Spleen (tissue), 11 donors: ENCODE data around the gene KRT13. TPM values are rescaled to one million over a fixed set of nuclear protein-coding genes. Genes with fewer than 3 reads are reported as not detected.

ENCODE experiments used
- DNase-seq: peaks from one replicate; pipeline ENCODE4 v3.0.0-alpha.2; 2020
- H3K27ac ChIP-seq, 8 donors: fragments of 200-600 bp; sonication (generic) in 7 of 8; 1 replicate in 4 of 8; 2 replicates in 4 of 8; pipeline versions ENCODE4 v1.5.0 to v1.8.0; 2016 to 2021; ENCODE audit warnings: inconsistent platforms in 4 of 8, mild to moderate bottlenecking in 4 of 8, moderate library complexity in 1 of 8
- H3K27me3 ChIP-seq, 7 donors: fragments of 200-600 bp; sonication (generic) in 6 of 7; replicated peaks in 1 of 7; 1 replicate in 4 of 7; 2 replicates in 3 of 7; pipeline versions ENCODE4 v1.5.0 to v1.8.0; 2016 to 2021; ENCODE audit warnings: inconsistent platforms in 3 of 7, mild to moderate bottlenecking in 1 of 7
- H3K36me3 ChIP-seq, 6 donors: fragments of 200-600 bp; sonication (generic) in 5 of 6; 1 replicate in 4 of 6; 2 replicates in 2 of 6; pipeline versions ENCODE4 v1.5.0 to v1.8.0; 2016 to 2021; ENCODE audit warnings: inconsistent platforms in 2 of 6
- H3K4me1 ChIP-seq, 6 donors: fragments of 200-600 bp; sonication (generic) in 5 of 6; 1 replicate in 3 of 6; 2 replicates in 3 of 6; pipeline versions ENCODE4 v1.5.0 to v1.8.0; 2016 to 2021; ENCODE audit warnings: inconsistent platforms in 3 of 6
- H3K4me3 ChIP-seq, 8 donors: fragments of 200-600 bp; sonication (generic) in 7 of 8; 1 replicate in 4 of 8; 2 replicates in 4 of 8; pipeline versions ENCODE4 v1.5.0 to v1.8.0; 2016 to 2021; ENCODE audit warnings: inconsistent platforms in 4 of 8, mild to moderate bottlenecking in 4 of 8, moderate library complexity in 2 of 8
- H3K9me3 ChIP-seq, 8 donors: fragments of 200-600 bp; sonication (generic) in 7 of 8; 1 replicate in 4 of 8; 2 replicates in 4 of 8; pipeline versions ENCODE4 v1.5.0 to v1.8.0; 2016 to 2021; ENCODE audit warnings: inconsistent platforms in 4 of 8
- CTCF ChIP-seq, 11 experiments: fragments of 200-600 bp in 7 of 11; fragments of 450-650 bp in 4 of 11; sonication (generic) in 4 of 11; IDR thresholded peaks in 8 of 11; conservative IDR thresholded peaks in 3 of 11; 1 replicate in 7 of 11; 2 replicates in 4 of 11; pipeline versions ENCODE4 v1.4.0 to v1.8.0; 2016 to 2021; ENCODE audit warnings: antibody characterized with exemption in 11 of 11, inconsistent platforms in 4 of 11, mild to moderate bottlenecking in 1 of 11
- POLR2A ChIP-seq, 3 donors: fragments of 450-650 bp; IDR thresholded peaks; one replicate each; pipeline ENCODE4 v1.5.1; 2017; ENCODE audit warnings: antibody characterized with exemption in 3 of 3, mild to moderate bottlenecking in 1 of 3
- POLR2AphosphoS5 ChIP-seq, 3 donors: sonication (generic); formaldehyde crosslinking; IDR thresholded peaks; one replicate each; pipeline ENCODE4 v1.5.1; 2017; ENCODE audit warnings: antibody characterized with exemption in 3 of 3
- WGBS, 5 donors: extraction: QIAGEN DNeasy Blood & Tissue Kit in 3 of 5; methylation state at CpG; one replicate each; pipeline versions ENCODE4 v1.1.5 to v1.1.7; 2013 to 2018; 5-methylcytosine and 5-hydroxymethylcytosine counted together
- intact Hi-C: fragments of 100-400 bp; cut with DNase I; formaldehyde crosslinking; loops from one replicate; pipeline ENCODE4 v1.15.0; 2023; ENCODE audit warnings: low total_unique reads
- polyA plus RNA-seq, 3 donors: library from polyadenylated mRNA; stranded (reverse); fragments of 200-250 nt; gene quantifications; one replicate each; pipeline ENCODE4 v1.2.1, GENCODE V29; 2013
- total RNA-seq, 7 donors: library from RNA; depleted of rRNA in 3 of 7; stranded (reverse); fragments of >200 nt in 3 of 7; fragmentation: NEBNext Ultra II Directional in 4 of 7; extraction: Animal tissue kit (Norgen Biotek cat#: 25700) in 4 of 7; gene quantifications; one replicate each; pipeline versions ENCODE4 v1.1.0 to v1.2.1, GENCODE V29; 2016 to 2021
- donor health status: healthy with polysubstance abuse.
- donor health status: DM: no; HTN: no; CAD: no; lungs with moderate emphysema.
- donor health status: DM: no; HTN: no; CAD: no.
- donor health status: Bipolar disorder and iron deficiency.
- donor health status: healthy.
- donor health status: DM: no; HTN: no; CAD: no.
- donor health status: DM: yes; HTN: yes; CAD: no.

Gene KRT13
- total and polyA plus RNA-seq, 10 donors, result 1.6 to 26.4 (median 3.8) TPM; not detected in 7

- H3K27me3 ChIP-seq, result peaks cover 0 to 59% (median 0%) of the 10 kb centered on the region in 7 donors
- 60 to 74% (median 65%) methylated on average over 8 to 11 of the region's 11 CpGs for WGBS, 5 donors
- TF ChIP-seq POLR2A (IDR thresholded peaks at IDR 0.05) (no peak), CTCF (IDR thresholded peaks at IDR 0.05 in 8 of 11, conservative IDR thresholded peaks at IDR 0.05 in 3 of 11) (no peak), POLR2AphosphoS5 (IDR thresholded peaks at IDR 0.05) (no peak)
- no peaks in the 10 kb centered on the region for H3K9me3 ChIP-seq
- intact Hi-C loops, result no loop called here
- no peaks in the 10 kb centered on the region for H3K36me3 ChIP-seq
- H3K4me3 ChIP-seq, result no peak overlapping the region
- no peak overlapping the region for H3K27ac ChIP-seq
- DNase-seq, result no peak
- peaks cover 0 to 7% (median 0%) of the 10 kb centered on the region in 6 donors for H3K4me1 ChIP-seq
These were observed 14.3 kb upstream of the KRT13 start for GRCh38 chr17:41519501-41520224.

GRCh38 chr17:41518789-41519449 is 13.5 kb upstream of the KRT13 start, which contains the start of gene KRT15:
Gene KRT15 (minus strand): TSS chr17:41518890. CDS start chr17:41518827, 63 bp downstream.
- WGBS, 5 donors, result 70 to 82% (median 79%) methylated on average over 8 of the region's 8 CpGs
- H3K36me3 ChIP-seq, result no peaks in the 10 kb centered on the region
- peaks cover 0 to 57% (median 0%) of the 10 kb centered on the region in 7 donors for H3K27me3 ChIP-seq
- no peak within 1 kb of the TSS for H3K4me3 ChIP-seq
- H3K9me3 ChIP-seq, result no peaks in the 10 kb centered on the region
- DNase-seq, result no peak
- no peak within 1 kb of the TSS for H3K27ac ChIP-seq
- peaks cover 0 to 7% (median 0%) of the 10 kb centered on the region in 6 donors for H3K4me1 ChIP-seq
- intact Hi-C loops, result no loop called here
- TF ChIP-seq CTCF (IDR thresholded peaks at IDR 0.05 in 8 of 11, conservative IDR thresholded peaks at IDR 0.05 in 3 of 11) (no peak), POLR2AphosphoS5 (IDR thresholded peaks at IDR 0.05) (no peak), POLR2A (IDR thresholded peaks at IDR 0.05) (no peak)

GRCh38 chr17:41518031-41518430 is 12.6 kb upstream of the KRT13 start:
- peaks cover 0 to 7% (median 0%) of the 10 kb centered on the region in 6 donors for H3K4me1 ChIP-seq
- H3K4me3 ChIP-seq, result no peak overlapping the region
- no peak for TF ChIP-seq CTCF (IDR thresholded peaks at IDR 0.05 in 8 of 11, conservative IDR thresholded peaks at IDR 0.05 in 3 of 11)
- no peak for TF ChIP-seq POLR2AphosphoS5 (IDR thresholded peaks at IDR 0.05)
- no peak for TF ChIP-seq POLR2A (IDR thresholded peaks at IDR 0.05)
- H3K27ac ChIP-seq, result no peak overlapping the region
- intact Hi-C loops, result no loop called here
- WGBS, 5 donors, result 86 to 97% (median 92%) methylated on average over 3 of the region's 3 CpGs
- no peaks in the 10 kb centered on the region for H3K9me3 ChIP-seq
- no peaks in the 10 kb centered on the region for H3K36me3 ChIP-seq
- peaks cover 0 to 55% (median 0%) of the 10 kb centered on the region in 7 donors for H3K27me3 ChIP-seq
- DNase-seq, result no peak

- H3K36me3 ChIP-seq, result no peaks in the 10 kb centered on the region
- intact Hi-C loops, result no loop called here
- peaks cover 0 to 13% (median 4%) of the 10 kb centered on the region in 6 donors for H3K4me1 ChIP-seq
- peaks cover 0 to 43% (median 0%) of the 10 kb centered on the region in 7 donors for H3K27me3 ChIP-seq
- no peaks in the 10 kb centered on the region for H3K9me3 ChIP-seq
- no peak overlapping the region for H3K27ac ChIP-seq
- TF ChIP-seq POLR2AphosphoS5 (IDR thresholded peaks at IDR 0.05) (no peak), POLR2A (IDR thresholded peaks at IDR 0.05) (no peak), CTCF (IDR thresholded peaks at IDR 0.05 in 8 of 11, conservative IDR thresholded peaks at IDR 0.05 in 3 of 11) (no peak)
- H3K4me3 ChIP-seq, result no peak overlapping the region
- WGBS, 5 donors, result 81 to 96% (median 87%) methylated on average over 14 of the region's 14 CpGs
- no peak for DNase-seq
These were observed 11.4 kb upstream of the KRT13 start for GRCh38 chr17:41516830-41517283.
